Measurements from ENCODE around the gene PWWP2B.
A peak's percentile ranks its signal among the peaks of the same experiment; 100 is the strongest.

Gene PWWP2B

GRCh38 chr10:132448248-132448731, 51.3 kb downstream of the PWWP2B start:
- Histone ChIP-seq H3K9me3 (ENCODE audit: severe bottlenecking) (no peaks in the 10 kb centered on the region), H3K27ac (peak overlapping the region; percentile 71), H3K27me3 (ENCODE audit: insufficient read depth, low read depth, severe bottlenecking) (no peaks in the 10 kb centered on the region), H3K36me3 (no peaks in the 10 kb centered on the region), H3K4me3 (ENCODE audit: low read depth, low read length) (no peak overlapping the region)
- DNase-seq, result peak; percentile 65
- TF ChIP-seq CTCF (IDR thresholded peaks at IDR 0.05; ENCODE audit: low read depth, low read length), result no peak

GRCh38 chr10:132449051-132449810, 52.2 kb downstream of the PWWP2B start:
- Histone ChIP-seq H3K9me3 (ENCODE audit: severe bottlenecking) (no peaks in the 10 kb centered on the region), H3K4me3 (ENCODE audit: low read depth, low read length) (no peak overlapping the region), H3K27me3 (ENCODE audit: insufficient read depth, low read depth, severe bottlenecking) (no peaks in the 10 kb centered on the region), H3K36me3 (no peaks in the 10 kb centered on the region), H3K27ac (no peak overlapping the region)
- TF ChIP-seq CTCF (IDR thresholded peaks at IDR 0.05; ENCODE audit: low read depth, low read length), result no peak
- DNase-seq, result no peak

- Histone ChIP-seq H3K27ac (no peak overlapping the region), H3K9me3 (ENCODE audit: severe bottlenecking) (no peaks in the 10 kb centered on the region), H3K36me3 (no peaks in the 10 kb centered on the region), H3K4me3 (ENCODE audit: low read depth, low read length) (no peak overlapping the region), H3K27me3 (ENCODE audit: insufficient read depth, low read depth, severe bottlenecking) (no peaks in the 10 kb centered on the region)
- no peak for TF ChIP-seq CTCF (IDR thresholded peaks at IDR 0.05; ENCODE audit: low read depth, low read length)
- DNase-seq, result no peak
Measured at GRCh38 chr10:132449811-132450181, 52.8 kb downstream of the PWWP2B start.

GRCh38 chr10:132450466-132450824, 53.4 kb downstream of the PWWP2B start:
- DNase-seq, result no peak
- Histone ChIP-seq H3K27me3 (ENCODE audit: insufficient read depth, low read depth, severe bottlenecking) (peaks cover 2% of the 10 kb centered on the region), H3K9me3 (ENCODE audit: severe bottlenecking) (no peaks in the 10 kb centered on the region), H3K36me3 (no peaks in the 10 kb centered on the region), H3K4me3 (ENCODE audit: low read depth, low read length) (no peak overlapping the region), H3K27ac (no peak overlapping the region)
- TF ChIP-seq CTCF (IDR thresholded peaks at IDR 0.05; ENCODE audit: low read depth, low read length), result no peak

- no peaks in the 10 kb centered on the region for H3K9me3 ChIP-seq (ENCODE audit: severe bottlenecking)
- TF ChIP-seq CTCF (IDR thresholded peaks at IDR 0.05; ENCODE audit: low read depth, low read length), result no peak
- no peak overlapping the region for H3K27ac ChIP-seq
- H3K36me3 ChIP-seq, result no peaks in the 10 kb centered on the region
- DNase-seq, result no peak
- peaks cover 2% of the 10 kb centered on the region for H3K27me3 ChIP-seq (ENCODE audit: insufficient read depth, low read depth, severe bottlenecking)
- no peak overlapping the region for H3K4me3 ChIP-seq (ENCODE audit: low read depth, low read length)
Measured at GRCh38 chr10:132450825-132451505, 54.0 kb downstream of the PWWP2B start.

Data from WERI-Rb-1 (cell line).